Left ventricle myocardium superior (tissue), 1 donor: ENCODE data around the gene FAM234B. TPM values are rescaled to one million over a fixed set of nuclear protein-coding genes. Genes with fewer than 3 reads are reported as not detected.
"Not testable (repeated sequence)": the region's sequence is repeated elsewhere in the genome, so short reads cannot be mapped to it uniquely, and the experiment has no call there.

ENCODE experiments used
- ATAC-seq: fragments of 200-7000 bp; cut with Tn5 transposase; one replicate; pipeline ENCODE4 v1.9.1; 2020; ENCODE audit warnings: mild to moderate bottlenecking, moderate library complexity
- DNase-seq: peaks from one replicate; pipeline ENCODE4 v3.0.0-alpha.2; 2020
- intact Hi-C: fragments of 100-400 bp; cut with micrococcal nuclease; formaldehyde crosslinking; loops from one replicate; pipeline ENCODE4 v1.11.0; 2022
- total RNA-seq: library from RNA; stranded (reverse); fragmentation: NEBNext Ultra II Directional; extraction: Animal tissue kit (Norgen Biotek cat#: 25700); gene quantifications from one replicate; pipeline ENCODE4 v1.2.1, GENCODE V29; 2021
- donor health status: DM: no; HTN: yes; CAD: no; lungs with severe emphysema.

The FAM234B gene
- total RNA-seq, 1 donor from 2014 or later, result 1.8 TPM

- intact Hi-C loops, DNase-seq, ATAC-seq: not testable (repeated sequence)
Observed at GRCh38 chr12:13083638-13084037, 39.5 kb downstream of the FAM234B start.

DNA sequence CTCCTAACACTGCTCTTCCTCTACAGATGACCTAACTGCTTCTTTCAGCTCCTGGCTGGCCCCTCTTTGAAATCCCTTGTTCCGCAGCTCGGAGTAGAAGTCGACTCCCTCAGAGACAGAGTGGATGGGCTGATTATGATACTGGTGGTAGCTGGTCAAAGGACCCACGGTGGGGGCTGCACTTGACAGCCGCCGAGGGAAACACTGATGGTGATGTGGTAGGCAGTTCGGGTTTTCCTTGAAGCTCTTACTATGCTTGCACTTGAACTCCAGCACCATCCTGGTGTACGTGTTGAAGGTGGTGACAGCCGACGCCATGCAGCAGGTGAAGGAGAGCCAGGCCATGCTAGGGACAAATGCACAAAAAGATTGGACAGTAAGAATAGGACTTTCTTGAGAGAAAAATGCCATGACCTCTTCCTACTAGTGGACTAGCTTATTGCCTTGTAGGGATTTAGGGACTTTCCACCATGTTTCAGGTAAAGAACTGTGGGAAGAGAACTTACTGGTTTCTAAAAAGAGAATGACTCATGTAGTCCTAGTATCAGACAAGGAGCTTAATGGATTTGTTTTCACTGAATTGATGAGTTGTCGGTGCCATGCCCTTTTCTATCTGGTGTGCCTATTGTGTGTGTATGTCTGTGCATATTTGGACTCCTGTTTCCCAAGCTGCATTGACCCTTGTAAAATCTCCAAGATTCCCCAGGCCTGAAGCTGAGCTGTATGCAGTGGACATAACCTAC, 40.9 kb downstream of the FAM234B start:
- no peak for DNase-seq
- intact Hi-C loops, result no loop called here
- ATAC-seq, result no peak

GRCh38 chr12:13085968-13086686, 41.9 kb downstream of the FAM234B start:
- intact Hi-C loops, result no loop called here
- no peak for ATAC-seq
- DNase-seq, result no peak

- DNase-seq (no peak), ATAC-seq (no peak)
- intact Hi-C loops, result no loop called here
Observed at GRCh38 chr12:13087766-13088165, 43.6 kb downstream of the FAM234B start.

DNA sequence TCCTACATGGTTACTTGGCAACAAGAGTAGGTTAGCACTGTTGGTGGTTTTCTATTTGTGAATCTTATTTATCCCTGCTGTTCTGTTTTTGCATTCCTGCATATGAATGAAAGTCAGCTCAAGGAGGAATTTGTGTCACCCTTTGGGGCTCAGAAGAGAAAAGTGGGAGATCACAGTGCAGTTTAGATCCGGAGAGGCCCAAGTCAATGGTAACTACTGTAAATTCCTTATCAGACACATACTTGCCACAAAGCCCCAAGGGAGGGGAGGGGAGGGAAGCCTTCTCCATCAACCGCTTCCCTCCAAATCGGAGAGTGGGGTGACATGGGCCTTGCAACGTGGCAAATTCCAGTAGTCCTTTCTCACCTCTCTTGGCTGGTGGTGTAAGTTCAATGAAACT, 44.3 kb downstream of the FAM234B start:
- no peak for ATAC-seq
- intact Hi-C loops, result no loop called here
- DNase-seq, result no peak

GRCh38 chr12:13090054-13090453, 45.9 kb downstream of the FAM234B start:
- DNase-seq, result no peak
- no peak for ATAC-seq
- intact Hi-C loops, result loop anchor here (10.0 kb wide), 1 partner anchor 175 kb away; no protein-coding TSS in a partner anchor

DNA sequence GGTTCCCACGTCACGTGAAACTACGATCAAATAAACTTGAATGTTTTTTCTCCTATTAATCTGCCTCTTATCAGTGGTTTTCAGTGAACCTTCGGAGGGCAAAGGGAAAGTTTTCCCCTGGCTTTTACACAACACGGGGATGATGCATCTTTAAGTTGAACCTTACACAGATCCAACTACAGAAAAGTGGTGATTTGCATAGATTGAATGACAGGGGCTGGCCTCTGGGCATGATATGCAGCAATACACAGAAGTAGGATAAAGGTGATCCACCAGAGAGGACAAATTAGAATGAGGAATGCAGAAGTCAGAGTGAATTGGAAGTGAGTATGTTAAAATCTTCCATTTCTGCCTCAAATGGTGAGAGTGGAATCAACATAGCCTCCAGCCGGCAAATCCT, 47.7 kb downstream of the FAM234B start:
- intact Hi-C loops, result loop anchor here (10.0 kb wide), 1 partner anchor 177 kb away; no protein-coding TSS in a partner anchor
- no peak for DNase-seq
- no peak for ATAC-seq

- DNase-seq (no peak), ATAC-seq (no peak)
- intact Hi-C loops, result loop anchor here (10.0 kb wide), 1 partner anchor 179 kb away; no protein-coding TSS in a partner anchor
Observed at GRCh38 chr12:13093191-13093847, 49.1 kb downstream of the FAM234B start.

DNA sequence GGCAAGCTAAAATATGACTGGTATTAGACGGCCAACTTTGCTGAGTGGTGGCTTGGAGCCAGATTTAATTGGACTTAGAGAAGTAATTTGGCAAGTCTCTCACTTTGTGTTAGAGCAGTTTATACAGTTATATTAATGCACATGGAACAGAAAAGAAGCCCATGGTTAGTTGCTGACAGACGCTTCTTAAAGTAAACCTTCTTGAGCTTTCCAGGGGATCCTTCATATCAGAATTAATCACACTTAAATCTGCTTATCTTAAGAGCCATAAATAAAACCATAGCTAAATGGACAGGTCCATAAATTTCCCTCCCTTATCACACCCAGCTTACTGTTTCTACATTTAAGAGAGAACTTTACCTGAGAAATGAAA, 49.7 kb downstream of the FAM234B start:
- intact Hi-C loops, result loop anchor here (10.0 kb wide), 1 partner anchor 179 kb away; no protein-coding TSS in a partner anchor
- DNase-seq, result no peak

DNA sequence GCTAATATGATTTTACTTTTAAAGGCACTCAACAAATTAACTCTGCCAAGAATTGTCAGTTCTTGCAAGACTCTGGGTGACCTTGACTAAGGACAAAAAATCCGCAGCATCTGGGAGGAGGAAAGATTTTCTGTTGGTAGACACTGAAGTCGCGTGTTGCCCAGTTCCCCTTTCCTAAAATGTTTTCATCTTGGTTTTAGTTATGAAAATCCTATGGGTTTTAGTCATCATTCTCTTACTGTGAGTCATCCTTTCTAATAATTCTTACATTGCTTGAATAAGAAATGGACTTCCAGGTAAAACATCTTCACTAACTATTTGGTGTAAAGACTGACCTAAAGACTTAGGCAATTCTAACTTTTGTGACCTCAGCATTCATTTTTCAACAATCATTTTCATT, 50.2 kb downstream of the FAM234B start:
- no peak for DNase-seq
- no peak for ATAC-seq
- intact Hi-C loops, result loop anchor here (10.0 kb wide), 1 partner anchor 180 kb away; no protein-coding TSS in a partner anchor

More for the DNA sequence above, 49.7 kb downstream of the FAM234B start:
- ATAC-seq, result no peak

DNA sequence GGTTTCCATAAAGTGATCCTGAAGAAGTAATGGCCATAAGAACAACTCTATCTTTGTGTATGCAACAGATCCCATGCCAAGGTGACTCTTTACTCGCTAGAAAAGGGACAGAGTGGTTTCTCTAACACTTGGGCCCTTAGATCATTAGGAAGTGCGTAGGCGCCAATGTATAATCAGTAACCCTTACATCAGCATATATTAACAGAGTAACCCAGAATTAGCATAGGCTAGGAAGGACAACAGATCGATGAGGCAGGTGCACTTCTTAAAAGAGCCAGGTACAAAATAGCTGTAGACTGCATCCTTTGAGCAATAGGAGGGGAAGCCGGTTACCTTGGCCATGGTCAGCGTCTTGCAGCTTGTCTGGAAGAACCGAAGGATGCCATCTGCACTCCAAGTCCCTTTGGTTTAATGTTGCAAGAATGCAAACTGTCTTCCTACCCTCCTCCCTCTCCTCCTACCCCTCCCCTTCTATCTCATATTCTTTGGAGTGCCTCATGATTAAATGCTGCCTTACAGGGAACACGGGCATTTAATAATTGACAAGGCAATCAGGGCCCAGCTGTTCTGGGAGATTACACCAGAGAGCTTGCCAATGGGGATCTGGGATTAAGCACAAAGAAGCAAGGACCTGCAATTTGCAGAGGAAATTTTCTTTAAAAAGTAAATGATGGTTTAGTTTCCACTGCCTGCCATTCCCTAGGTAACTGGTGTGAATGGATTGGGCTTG, 51.2 kb downstream of the FAM234B start:
- ATAC-seq (no peak), DNase-seq (no peak)
- intact Hi-C loops, result loop anchor here (5.0 to 10.0 kb wide), 2 partner anchors 117 to 181 kb away; no protein-coding TSS in a partner anchor

DNA sequence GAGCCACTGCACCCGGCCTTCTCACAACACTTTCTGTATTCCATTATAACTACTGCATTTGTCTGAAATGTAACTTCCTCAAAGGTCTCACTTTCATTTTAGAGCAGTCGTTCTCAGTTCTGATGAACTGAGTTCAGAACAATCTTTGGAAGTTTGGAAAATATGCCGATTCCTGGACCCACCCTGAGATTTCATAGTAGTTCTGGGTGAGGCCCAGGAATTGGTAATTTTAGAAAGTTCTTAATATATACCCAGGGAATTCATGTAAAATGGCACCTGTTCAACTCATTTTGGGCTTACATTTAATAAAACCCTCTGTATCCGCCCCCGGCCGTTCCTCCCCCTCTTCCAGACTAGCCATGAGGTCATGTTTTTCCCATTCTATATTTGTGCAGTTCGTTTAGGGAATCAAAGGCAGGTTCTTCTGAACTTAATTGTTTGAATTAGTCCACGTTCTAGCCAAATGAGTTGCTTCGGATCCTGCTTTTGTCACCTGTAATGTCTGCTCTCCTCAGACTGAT, 53.4 kb downstream of the FAM234B start:
- DNase-seq, result peak; percentile 49
- ATAC-seq, result no peak
- intact Hi-C loops, result loop anchor here (5.0 to 10.0 kb wide), 2 partner anchors 115 to 183 kb away; no protein-coding TSS in a partner anchor

GRCh38 chr12:13099066-13099843, 55.1 kb downstream of the FAM234B start:
- ATAC-seq (no peak), DNase-seq (no peak)
- intact Hi-C loops, result loop anchor here (5.0 to 10.0 kb wide), 2 partner anchors 113 to 184 kb away; no protein-coding TSS in a partner anchor

DNA sequence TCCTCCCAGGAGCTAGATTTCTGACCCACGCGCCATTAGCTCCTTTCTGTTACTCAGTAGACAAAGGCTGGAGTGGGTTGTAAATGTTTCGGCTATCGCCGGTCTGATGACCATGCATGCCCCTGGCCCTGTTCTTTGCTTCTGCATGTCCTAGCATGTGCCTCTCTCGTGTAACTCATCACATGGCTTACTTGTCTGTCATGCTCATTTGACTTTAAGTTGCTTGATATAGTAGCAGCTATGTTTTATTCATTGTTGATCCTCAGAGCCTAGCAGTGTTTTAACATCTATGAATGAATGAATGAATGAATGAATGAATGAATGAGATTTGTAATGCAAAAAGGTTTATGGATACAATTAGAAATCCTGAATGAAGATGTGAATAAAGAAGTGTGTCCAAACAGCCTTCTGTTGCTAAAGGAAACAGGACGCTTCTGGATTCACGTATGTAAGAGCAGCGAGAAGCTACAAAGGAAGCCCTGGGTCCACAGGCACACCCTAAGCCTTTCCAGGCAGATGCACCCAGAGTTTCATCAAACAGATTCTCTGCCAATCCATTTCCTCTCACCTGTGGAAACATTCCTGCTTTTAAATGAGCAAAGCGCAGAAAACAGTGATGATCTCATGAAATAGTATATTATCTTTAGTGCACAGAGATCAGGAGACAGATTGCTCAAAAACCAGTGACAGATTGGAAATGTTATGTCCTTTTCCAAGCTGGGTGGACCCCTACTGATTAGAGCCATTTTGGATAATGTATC, 55.8 kb downstream of the FAM234B start:
- ATAC-seq, result no peak
- intact Hi-C loops, result loop anchor here (5.0 to 10.0 kb wide), 3 partner anchors 97 to 185 kb away; partner anchors contain the start of gene EMP1
- no peak for DNase-seq

DNA sequence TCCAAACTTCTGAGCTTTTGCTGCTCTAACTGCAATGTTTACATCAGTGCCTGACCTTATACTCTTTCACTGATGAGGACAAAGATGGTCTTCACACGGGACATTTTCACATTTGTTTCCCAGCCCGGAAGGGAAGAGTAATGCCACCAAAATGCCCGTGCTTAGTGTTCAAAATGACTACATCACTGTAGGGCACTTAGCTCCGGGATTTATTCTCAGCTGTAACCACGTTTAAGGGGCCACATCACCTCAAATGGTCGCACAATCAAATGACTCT, 56.4 kb downstream of the FAM234B start:
- intact Hi-C loops, result loop anchor here (5.0 kb wide), 1 partner anchor 97 kb away; the partner anchor contains the start of gene EMP1
- no peak for DNase-seq
- ATAC-seq, result no peak

DNA sequence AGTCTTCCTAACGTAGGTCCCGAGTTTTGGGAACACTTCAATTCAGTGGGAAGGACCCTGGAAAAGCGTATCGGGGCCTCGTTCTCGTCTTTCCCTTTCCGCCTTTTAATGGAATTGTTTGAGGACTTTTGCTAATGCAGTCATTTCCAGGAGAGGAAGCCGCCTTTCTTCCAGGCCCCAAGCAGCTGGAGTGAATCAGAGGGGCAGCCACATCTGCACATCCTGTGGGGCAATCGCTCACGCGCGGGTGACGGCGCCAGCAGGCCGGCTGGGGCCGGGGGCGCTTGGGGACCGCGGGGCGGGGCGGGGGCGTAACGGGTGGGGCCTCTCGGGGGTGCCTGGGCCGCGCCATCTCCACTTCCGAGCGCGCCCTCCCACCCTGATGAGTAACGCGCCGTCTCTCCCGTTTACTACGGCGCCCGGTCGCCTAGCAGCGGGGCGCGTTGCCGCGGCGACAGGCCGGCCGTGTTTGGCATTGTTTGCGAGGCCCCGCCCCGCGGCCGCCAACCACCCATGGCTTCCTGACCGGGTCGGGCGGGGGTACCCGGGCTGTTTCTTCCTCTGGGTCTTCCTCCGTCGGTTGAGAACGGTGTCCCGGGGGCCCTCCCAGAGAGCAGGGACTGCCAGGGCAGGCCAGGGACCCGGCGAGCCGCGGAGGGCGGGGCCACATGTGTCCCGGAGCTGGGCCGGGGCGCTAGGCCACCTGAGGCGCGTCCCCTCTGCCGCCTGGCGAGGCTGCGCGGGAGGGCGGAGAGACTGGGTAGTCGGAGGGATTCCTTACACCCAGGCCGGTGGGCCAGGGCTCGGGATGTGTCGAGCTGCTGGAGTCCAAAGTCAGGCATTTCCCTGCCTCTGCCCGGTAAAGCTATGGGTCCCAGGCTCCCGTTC, 56.9 kb downstream of the FAM234B start:
- ATAC-seq (peak; percentile 86), DNase-seq (peak; percentile 95)
- intact Hi-C loops, result loop anchor here (5.0 kb wide), 1 partner anchor 96 kb away; the partner anchor contains the start of gene EMP1
